KMS-11 (cell line): ENCODE measurements around the gene TASP1.

Experiments
- H2AFZ ChIP-seq: fragments of 200-600 bp; sonication (generic); 2 replicates; pipeline ENCODE4 v1.6.1; 2016; ENCODE audit warnings: antibody characterized with exemption, mixed run types, low read depth
- H3K27ac ChIP-seq: fragments of 200-600 bp; sonication (generic); 2 replicates; pipeline ENCODE4 v1.6.1; 2016; ENCODE audit warnings: mild to moderate bottlenecking, mixed run types
- H3K27me3 ChIP-seq: fragments of 200-600 bp; sonication (generic); 2 replicates; pipeline ENCODE4 v1.6.1; 2017; ENCODE audit warnings: mild to moderate bottlenecking, low read depth, mixed run types, moderate library complexity; ENCODE audit not compliant: insufficient read depth
- H3K36me3 ChIP-seq: fragments of 200-600 bp; sonication (generic); 2 replicates; pipeline ENCODE4 v1.6.1; 2017; ENCODE audit warnings: mild to moderate bottlenecking, mixed run types; ENCODE audit not compliant: insufficient read depth
- H3K4me1 ChIP-seq: fragments of 200-600 bp; sonication (generic); 2 replicates; pipeline ENCODE4 v1.6.1; 2016; ENCODE audit warnings: mild to moderate bottlenecking, low read depth, mixed run types; ENCODE audit not compliant: poor library complexity, severe bottlenecking
- H3K4me2 ChIP-seq: fragments of 200-600 bp; sonication (generic); 2 replicates; pipeline ENCODE4 v1.7.0; 2016; ENCODE audit warnings: mild to moderate bottlenecking, mixed run types
- H3K4me3 ChIP-seq: fragments of 200-600 bp; sonication (generic); IDR thresholded peaks from 2 replicates; pipeline ENCODE4 v1.6.1; 2017; ENCODE audit warnings: low read depth, low read length, mixed read lengths; ENCODE audit not compliant: insufficient read depth
- H3K79me2 ChIP-seq: fragments of 200-600 bp; sonication (generic); 2 replicates; pipeline ENCODE4 v1.6.1; 2016; ENCODE audit warnings: low read depth, mixed run types; ENCODE audit not compliant: insufficient read depth
- H3K9ac ChIP-seq: fragments of 200-600 bp; sonication (generic); 2 replicates; pipeline ENCODE4 v1.6.1; 2016; ENCODE audit warnings: mild to moderate bottlenecking, mixed run types
- H4K20me1 ChIP-seq: fragments of 200-600 bp; sonication (generic); 2 replicates; pipeline ENCODE4 v1.6.1; 2016; ENCODE audit warnings: mild to moderate bottlenecking, mixed run types; ENCODE audit not compliant: insufficient read depth
- TF ChIP-seq, protein P1 (sequence below): fragments of 200-600 bp; sonication (generic); conservative IDR thresholded peaks from 2 replicates; pipeline ENCODE4 v1.6.1; 2017; ENCODE audit warnings: low read depth, mild to moderate bottlenecking, antibody characterized with exemption, low read length, moderate library complexity, mixed read lengths

The TASP1 gene

DNA sequence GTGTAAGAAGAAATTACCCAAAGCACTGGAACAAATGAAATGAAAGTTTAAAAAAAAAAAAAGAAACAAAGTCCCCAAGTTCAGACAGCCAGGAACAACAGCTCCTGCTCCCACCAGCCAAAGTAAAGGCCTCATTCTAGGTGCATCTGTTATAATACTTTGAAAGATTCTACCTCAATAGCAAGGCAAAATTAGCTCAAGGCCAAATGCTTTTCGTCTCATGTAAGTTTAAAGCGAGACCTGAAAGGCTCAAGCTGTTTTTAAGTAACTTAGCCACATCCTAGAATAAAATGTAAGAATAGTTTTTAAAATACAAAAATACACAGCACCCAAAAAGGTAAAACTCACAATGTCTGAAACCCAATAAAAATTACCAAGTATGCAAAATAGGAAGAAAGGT is 64.7 kb downstream of the TASP1 start:
- Histone ChIP-seq H3K4me1 (no peaks in the 10 kb centered on the region), H3K4me2 (no peak overlapping the region), H3K36me3 (no peaks in the 10 kb centered on the region), H2AFZ (no peak overlapping the region), H3K9ac (no peak overlapping the region), H3K27me3 (no peaks in the 10 kb centered on the region), H3K4me3 (no peak overlapping the region), H3K27ac (no peak overlapping the region), H3K79me2 (no peaks in the 10 kb centered on the region), H4K20me1 (no peaks in the 10 kb centered on the region)
- TF ChIP-seq, protein P1, sequence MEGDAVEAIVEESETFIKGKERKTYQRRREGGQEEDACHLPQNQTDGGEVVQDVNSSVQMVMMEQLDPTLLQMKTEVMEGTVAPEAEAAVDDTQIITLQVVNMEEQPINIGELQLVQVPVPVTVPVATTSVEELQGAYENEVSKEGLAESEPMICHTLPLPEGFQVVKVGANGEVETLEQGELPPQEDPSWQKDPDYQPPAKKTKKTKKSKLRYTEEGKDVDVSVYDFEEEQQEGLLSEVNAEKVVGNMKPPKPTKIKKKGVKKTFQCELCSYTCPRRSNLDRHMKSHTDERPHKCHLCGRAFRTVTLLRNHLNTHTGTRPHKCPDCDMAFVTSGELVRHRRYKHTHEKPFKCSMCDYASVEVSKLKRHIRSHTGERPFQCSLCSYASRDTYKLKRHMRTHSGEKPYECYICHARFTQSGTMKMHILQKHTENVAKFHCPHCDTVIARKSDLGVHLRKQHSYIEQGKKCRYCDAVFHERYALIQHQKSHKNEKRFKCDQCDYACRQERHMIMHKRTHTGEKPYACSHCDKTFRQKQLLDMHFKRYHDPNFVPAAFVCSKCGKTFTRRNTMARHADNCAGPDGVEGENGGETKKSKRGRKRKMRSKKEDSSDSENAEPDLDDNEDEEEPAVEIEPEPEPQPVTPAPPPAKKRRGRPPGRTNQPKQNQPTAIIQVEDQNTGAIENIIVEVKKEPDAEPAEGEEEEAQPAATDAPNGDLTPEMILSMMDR = no peak

DNA sequence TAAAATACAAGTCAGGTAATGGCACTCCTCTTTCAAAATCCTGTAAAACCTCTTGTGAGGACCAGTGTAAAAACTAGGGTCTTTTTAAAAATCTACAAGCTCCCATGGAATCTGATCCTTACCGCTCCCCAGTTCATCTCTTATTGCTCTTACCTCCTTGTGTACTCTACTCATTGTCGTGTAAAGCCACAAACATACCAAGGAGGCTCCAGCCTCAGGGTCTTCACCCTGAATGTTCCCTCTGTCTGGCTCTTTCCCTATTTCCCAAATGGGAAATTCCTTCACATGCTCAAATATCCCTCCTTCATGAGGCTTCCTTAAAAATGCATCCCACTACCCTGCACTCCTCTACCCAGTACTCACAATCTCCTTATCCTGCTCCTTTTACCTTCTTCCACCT is 67.1 kb downstream of the TASP1 start:
- TF ChIP-seq, protein P1 = no peak
- H3K27ac ChIP-seq = no peak overlapping the region
- H3K4me1 ChIP-seq = no peaks in the 10 kb centered on the region
- H3K4me2 ChIP-seq = no peak overlapping the region
- H3K27me3 ChIP-seq = no peaks in the 10 kb centered on the region
- H3K4me3 ChIP-seq = no peak overlapping the region
- H4K20me1 ChIP-seq = no peaks in the 10 kb centered on the region
- no peaks in the 10 kb centered on the region for H3K79me2 ChIP-seq
- no peak overlapping the region for H2AFZ ChIP-seq
- H3K36me3 ChIP-seq = no peaks in the 10 kb centered on the region
- H3K9ac ChIP-seq = no peak overlapping the region

DNA sequence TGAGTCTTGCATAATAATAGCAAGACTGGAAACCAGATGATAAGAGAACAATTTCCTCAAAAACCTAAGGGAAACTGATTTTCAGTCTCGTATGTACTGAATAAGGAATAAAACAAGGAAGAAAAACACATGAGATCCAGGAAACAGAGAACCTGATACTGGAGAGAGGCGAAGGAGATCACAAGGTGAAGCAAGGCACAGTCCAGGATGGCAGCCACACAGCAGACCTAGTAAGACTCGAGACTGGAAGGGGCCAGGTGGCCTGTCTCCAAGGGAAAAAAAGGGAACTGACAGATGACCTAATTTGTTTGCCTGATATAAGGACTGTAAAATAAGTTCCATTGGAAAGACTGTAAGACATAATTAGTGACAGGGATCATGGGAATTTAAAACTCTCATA is 71.1 kb downstream of the TASP1 start:
- Histone ChIP-seq H2AFZ (no peak overlapping the region), H3K36me3 (no peaks in the 10 kb centered on the region), H3K9ac (no peak overlapping the region), H4K20me1 (no peaks in the 10 kb centered on the region), H3K27ac (no peak overlapping the region), H3K4me2 (no peak overlapping the region), H3K27me3 (no peaks in the 10 kb centered on the region), H3K79me2 (no peaks in the 10 kb centered on the region), H3K4me3 (no peak overlapping the region), H3K4me1 (no peaks in the 10 kb centered on the region)
- TF ChIP-seq, protein P1 = no peak

DNA sequence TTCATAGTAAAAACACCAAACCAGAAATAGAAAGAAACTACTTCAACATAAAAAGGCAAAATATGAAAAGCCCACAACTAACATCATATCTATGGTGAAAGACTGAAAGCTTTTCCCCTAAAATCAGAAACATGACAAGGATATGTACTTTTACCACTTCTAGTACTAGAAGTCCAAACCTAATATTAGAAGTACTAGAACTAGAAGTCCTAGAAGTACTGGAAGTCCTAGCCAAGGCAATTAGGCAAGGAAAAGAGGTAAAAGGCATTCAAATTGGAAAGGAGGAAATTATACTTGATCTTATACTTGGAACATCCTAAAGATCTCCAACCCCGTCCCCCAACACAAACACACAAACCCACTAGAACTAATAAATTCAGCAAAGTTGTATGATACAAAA is 74.9 kb downstream of the TASP1 start:
- TF ChIP-seq, protein P1 = no peak
- Histone ChIP-seq H3K4me2 (no peak overlapping the region), H2AFZ (no peak overlapping the region), H3K36me3 (no peaks in the 10 kb centered on the region), H3K4me1 (no peaks in the 10 kb centered on the region), H3K9ac (no peak overlapping the region), H3K27ac (no peak overlapping the region), H3K79me2 (no peaks in the 10 kb centered on the region), H4K20me1 (no peaks in the 10 kb centered on the region), H3K27me3 (no peaks in the 10 kb centered on the region), H3K4me3 (no peak overlapping the region)

DNA sequence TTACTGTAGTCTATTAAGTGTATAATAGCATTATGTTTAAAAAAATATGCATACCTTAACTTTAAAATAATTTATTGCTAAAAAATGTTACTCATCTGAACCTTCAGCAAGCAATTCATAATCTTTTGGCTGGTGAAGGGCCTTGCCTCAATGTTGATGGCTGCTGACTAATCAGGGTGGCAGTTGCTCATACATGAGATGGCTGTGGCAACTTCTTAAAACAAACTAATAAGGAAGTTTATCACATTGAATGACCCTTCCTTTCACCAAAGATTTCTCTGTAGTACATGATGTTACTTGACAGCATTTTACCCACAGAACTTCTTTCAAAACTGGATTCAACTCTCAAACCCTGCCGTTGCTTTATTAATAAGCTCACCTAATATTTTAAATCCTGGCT is 84.0 kb downstream of the TASP1 start:
- no peaks in the 10 kb centered on the region for H4K20me1 ChIP-seq
- no peaks in the 10 kb centered on the region for H3K4me1 ChIP-seq
- H3K27ac ChIP-seq = no peak overlapping the region
- no peaks in the 10 kb centered on the region for H3K36me3 ChIP-seq
- H3K79me2 ChIP-seq = no peaks in the 10 kb centered on the region
- no peak overlapping the region for H3K4me3 ChIP-seq
- TF ChIP-seq, protein P1 = no peak
- no peak overlapping the region for H3K4me2 ChIP-seq
- H3K9ac ChIP-seq = no peak overlapping the region
- H3K27me3 ChIP-seq = no peaks in the 10 kb centered on the region
- H2AFZ ChIP-seq = no peak overlapping the region
